Stimulated activated CD4-positive, alpha-beta T cell treated with anti-CD3 and anti-CD28 coated beads, Interleukin-4, amount 100 ng/mL, for 24 hours (primary cell): ENCODE measurements around the gene FBLN2.

Experiments used
- DNase-seq: peaks from one replicate; pipeline ENCODE4 v3.0.0-alpha.2; 2020

FBLN2 gene

DNA sequence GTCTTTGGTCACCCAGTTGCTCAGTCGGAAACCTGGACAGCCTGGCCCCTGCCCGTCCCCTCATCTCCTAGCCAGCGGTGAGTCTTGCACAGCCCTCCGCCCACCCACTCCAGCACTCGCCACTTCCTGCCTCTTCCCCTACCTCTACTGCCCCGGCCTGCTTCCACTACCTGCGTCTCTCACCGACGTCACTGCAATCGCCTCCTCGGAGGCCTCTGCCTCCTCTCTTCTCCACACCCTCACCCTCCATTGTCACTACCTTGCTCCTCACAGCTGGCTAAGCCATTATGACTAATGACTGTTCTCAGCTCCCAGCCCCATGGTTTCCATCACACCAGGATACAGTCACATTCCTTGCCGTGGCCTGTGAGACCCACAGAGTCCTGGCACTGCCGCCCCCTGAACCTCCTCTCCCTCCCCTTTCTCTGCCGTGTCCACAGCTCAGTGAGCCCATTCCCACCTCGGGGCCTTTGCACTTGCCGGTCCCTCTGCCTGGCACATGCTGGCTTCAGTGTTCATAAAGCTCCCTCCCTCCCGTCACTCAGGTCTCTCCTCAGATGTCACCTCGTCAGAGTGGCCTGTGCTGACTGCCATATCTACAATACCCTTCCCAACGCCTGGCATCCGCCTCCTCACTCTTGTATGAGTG, 104.8 kb downstream of the FBLN2 start:
- peak; percentile 12 for DNase-seq

GRCh38 chr3:13654330-13655060, 105.6 kb downstream of the FBLN2 start:
- DNase-seq: peak; percentile 22

DNA sequence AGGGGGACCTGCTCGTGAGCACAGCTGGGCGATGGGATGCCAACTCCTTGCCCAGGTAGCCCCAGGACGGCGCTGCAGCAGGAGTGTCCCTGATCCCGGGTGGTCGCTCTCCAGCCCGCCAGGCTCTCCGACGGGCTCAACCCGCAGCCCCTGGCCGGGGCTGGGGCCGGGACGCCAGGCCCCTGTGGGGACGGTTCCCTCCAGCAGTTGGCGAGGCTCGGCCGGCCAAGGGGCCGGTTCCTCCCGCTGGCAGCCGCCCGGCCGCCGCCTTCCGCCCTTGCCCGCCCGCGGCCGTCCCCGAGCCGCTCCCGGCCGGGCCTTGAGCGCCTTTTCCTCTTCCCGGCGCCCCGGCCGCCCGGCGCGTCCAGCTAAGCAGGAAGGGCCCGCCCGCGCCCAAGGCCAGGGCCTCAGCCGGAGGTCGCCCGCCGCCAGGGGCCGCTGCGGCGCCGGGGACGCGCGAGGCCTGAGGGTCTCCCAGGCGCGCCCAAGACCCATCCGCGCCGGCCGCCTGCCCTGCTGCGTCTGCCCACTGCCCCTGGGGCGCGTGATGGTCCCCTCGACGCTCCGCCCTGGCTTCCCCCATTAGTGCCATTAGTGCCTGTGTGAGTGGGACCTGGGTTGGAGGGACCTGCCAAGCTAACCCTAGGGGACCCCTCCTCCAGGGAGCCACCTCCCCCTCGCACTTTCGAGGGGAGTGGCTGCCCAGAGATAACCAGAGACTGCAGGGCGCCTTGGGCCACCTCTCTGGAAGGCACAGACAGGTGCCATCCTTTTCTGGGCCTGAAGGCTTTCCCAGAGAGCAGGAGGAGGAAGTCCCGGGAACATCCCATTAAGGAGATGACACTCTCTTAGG, 106.4 kb downstream of the FBLN2 start:
- DNase-seq: peak; percentile 23

DNA sequence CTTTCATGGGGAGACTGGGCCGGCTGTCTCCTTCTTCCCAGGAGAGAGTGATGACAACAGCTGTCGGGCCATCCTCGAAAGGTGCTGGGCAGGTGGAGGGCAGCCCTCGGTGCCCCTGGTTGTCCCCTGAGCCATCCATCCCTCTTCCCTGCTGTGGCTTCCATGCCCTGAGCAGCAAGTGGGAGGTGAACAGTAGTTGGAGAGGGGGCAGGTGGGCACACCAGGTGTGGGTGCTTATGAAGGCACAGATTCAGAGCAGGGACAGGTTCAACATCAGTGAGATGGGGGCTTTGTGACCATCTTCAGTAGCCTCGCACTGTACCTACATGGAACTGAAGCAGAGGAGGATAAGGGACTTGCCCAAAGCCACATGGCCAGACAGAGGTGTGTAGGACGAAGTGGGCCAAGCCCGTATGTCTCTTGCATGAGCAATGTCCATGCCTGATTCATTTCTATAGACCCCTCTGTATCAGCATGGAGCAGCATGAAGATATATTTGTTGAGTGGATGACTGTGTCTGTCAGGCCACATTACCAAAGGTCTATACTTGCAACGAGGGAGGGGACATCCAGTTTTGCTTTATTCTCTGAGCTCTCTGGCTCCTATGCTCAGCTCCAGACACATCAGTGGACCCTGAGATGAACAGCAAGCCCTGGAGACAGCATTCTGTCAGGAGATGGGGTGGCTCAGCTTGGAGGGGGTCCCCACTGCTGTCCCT, 107.8 kb downstream of the FBLN2 start:
- DNase-seq: no peak

- DNase-seq: peak; percentile 65
Measured at GRCh38 chr3:13657660-13658435, 108.9 kb downstream of the FBLN2 start.

GRCh38 chr3:13658681-13659080, 109.8 kb downstream of the FBLN2 start:
- no peak for DNase-seq

DNA sequence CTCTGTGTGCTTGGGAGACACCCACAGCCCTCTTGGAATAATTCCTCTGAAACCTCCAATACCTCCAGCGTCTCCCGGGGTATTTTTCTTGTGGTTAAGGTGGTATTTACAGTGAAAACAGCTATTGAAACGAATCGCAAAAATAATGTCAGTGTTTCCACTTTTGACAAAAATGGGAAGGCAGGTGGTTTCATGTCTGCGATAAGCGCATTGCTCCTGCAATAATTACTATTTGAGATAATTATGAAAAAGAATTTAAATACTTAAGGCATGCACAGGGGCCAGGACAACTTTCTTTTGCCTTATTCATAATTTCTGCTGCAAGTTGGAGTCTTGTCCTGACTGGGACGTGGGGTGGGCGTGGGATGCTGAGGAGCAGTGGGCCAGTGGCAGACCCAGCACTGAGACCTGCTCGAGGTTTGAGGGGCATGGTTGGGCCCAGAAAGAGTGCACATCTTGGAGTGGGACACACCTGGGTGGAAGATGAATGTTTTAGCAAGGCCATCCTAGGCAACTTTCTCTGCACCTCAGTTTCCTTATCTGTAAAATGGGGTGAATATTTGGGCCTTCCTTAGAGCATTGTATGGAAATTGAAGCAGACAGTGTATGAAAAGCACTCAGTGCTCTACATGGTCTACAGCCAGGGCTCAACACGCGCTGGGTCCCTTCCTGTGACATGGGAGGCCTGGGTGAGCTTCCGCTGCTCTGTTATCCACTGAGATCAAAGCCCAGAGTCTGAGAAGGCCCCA, 110.5 kb downstream of the FBLN2 start:
- no peak for DNase-seq

DNA sequence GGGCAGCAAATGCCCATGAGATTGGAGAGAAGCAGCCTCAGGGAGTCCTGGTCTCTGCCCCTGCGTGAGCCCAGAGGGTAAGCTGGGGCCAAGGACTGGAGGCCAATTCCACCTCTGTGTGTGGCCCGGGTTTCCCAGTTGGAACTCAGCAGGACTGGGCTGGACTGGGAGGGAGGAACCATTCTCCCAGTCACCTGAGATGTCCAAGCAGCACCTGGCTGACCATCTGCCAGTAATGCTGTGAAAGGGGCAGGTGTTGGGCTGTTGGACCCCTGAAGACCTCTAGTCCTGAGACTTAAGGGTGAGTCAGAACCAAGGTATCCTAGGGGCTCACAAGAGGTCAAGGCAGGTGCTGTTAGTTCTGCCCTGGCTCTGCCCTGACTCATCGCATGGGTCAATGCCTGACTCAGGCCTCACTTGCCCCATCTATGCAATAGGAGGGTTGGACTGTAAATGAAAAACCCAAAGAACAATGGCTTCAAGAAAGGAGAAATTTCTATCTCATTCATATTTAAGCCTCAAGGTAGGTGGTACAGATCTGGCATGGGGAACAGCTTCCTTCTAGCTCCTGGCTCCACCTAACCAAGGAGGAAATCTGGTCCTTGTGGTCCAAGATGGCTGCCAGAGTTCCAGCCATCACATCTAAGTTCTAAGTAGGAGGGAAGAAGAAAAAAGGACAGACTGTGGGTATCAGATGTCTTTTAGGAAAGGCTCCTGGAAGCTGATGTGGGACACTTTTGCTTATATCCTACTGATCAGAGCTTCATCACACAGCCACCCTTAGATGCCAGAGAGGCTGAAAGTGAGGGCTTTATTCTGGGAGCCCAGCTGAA, 111.3 kb downstream of the FBLN2 start:
- DNase-seq: no peak

DNA sequence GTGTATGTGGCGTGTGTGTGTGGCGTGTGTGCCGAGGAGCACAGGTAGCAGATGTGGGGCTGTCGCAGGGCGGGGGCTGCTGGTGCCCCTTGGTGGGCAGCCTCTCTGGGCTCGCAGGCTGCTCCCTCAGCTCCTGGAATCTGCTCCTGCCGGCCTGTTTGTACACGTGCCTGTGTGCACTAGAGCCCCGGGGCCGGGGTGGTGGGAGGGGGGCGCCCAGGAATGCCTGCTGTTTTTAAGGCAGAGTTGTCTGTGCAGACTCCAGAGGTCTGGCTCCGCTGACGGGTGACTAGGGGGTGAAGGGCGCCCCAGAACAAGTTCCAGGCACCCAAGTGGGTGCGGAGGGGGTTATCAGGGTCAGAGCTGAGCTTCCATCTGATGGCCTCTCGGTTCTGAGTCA, 112.2 kb downstream of the FBLN2 start:
- DNase-seq: no peak

- no peak for DNase-seq
Measured at GRCh38 chr3:13662238-13662847, 113.4 kb downstream of the FBLN2 start.

DNA sequence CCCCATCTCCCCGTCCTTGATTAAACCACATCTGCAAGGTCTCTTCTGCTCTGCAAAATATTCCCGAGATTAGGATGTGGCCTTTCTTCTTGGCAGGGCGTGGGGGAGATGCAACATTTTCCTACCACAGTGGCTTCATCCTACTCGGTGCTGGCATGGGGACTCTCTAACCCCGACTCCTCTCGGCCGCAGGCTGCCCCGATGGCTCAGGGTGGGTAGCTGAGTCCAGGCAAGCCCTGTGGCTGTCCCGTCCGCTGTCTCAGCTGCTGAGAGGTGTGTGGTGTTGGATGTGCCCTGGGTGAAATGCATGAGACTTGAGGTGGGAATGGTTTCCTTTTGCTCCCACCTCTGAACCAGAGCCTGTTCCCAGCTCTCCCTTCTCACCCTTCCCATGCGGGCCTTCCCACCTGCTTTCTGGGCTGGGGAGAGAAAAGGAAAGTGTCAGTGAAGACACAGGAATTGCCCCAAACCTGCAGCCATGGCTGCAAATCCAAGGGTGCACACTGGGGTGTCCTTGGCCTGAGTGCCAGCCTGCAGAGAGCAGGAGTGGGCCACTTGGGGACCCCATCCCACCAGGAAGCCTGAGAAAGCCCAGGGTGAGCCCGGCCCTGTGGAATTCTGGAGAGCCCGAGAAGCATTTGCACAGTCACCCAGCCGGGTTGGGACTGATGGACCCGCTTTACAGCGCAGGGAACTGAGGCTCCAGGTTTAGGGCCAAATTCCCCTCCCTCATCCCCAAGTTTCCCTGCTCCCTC, 115.0 kb downstream of the FBLN2 start:
- DNase-seq: no peak

- no peak for DNase-seq
Measured at GRCh38 chr3:13665582-13666226, 116.8 kb downstream of the FBLN2 start.

GRCh38 chr3:13666227-13666619, 117.3 kb downstream of the FBLN2 start:
- DNase-seq: no peak

- no peak for DNase-seq
Measured at GRCh38 chr3:13666781-13667709, 118.1 kb downstream of the FBLN2 start.

DNA sequence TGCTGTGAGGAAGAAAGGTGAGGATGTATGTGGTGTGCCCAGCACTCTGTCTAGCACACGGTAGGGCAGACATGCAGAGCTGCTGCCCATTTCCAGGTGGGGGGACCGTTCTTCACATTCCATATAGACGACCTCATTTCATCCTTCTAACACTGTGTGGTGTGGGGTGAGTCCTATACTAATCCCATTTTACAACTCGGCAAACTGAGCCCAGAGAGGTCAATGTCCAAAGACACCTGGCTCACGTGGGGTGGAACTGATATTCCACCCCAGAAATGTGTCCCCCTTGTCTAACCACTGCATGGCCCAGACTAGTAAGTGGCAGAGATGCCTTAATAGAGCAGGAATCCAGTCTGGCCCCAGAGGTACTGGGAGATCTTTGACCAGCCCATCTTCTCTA, 119.2 kb downstream of the FBLN2 start:
- DNase-seq: no peak

DNA sequence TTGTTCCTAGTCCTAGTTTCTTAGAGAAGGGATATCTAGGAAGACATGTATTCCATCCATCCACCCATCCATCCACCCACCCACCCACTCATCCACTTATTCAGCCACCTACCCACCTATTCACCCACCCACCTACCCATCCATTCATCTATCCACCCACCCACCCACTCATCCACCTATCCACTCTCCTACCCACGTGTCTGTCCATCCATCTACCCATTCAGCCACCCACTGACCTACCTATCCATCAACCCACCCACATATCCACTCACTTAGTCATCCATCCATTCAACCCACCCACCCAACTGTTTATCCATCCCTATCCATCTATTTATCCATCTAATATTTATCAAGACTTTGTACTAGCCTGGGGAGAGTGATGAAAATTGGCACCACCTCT, 120.5 kb downstream of the FBLN2 start:
- DNase-seq: no peak

- no peak for DNase-seq
Measured at GRCh38 chr3:13670292-13670691, 121.4 kb downstream of the FBLN2 start.
